ENCODE results near the gene CPNE5. TPM values are rescaled to one million over a fixed set of nuclear protein-coding genes. Genes with fewer than 3 reads are reported as not detected.

CPNE5 gene
- total RNA-seq, 6 experiments from 2014 or later: 0.12 to 0.37 (median 0.26) TPM; not detected in 2

- H3K4me3 Mint-ChIP-seq: no peak overlapping the region
- H3K4me1 Mint-ChIP-seq (ENCODE audit: low read depth): peaks cover 37% of the 10 kb centered on the region
- H3K27ac Mint-ChIP-seq: no peak overlapping the region
- H3K36me3 Mint-ChIP-seq (ENCODE audit: low read depth): no peaks in the 10 kb centered on the region; the same call in 1 of the 2 replicates
- no peaks in the 10 kb centered on the region; the same call in 1 of the 2 replicates for H3K27me3 Mint-ChIP-seq (ENCODE audit: insufficient read depth)
- no peak for DNase-seq
- TF ChIP-seq CTCF (IDR thresholded peaks at IDR 0.05): no peak
- H3K9me3 Mint-ChIP-seq: no peaks in the 10 kb centered on the region
Observed at GRCh38 chr6:36884610-36885009, 45.4 kb upstream of the CPNE5 start.

DNA sequence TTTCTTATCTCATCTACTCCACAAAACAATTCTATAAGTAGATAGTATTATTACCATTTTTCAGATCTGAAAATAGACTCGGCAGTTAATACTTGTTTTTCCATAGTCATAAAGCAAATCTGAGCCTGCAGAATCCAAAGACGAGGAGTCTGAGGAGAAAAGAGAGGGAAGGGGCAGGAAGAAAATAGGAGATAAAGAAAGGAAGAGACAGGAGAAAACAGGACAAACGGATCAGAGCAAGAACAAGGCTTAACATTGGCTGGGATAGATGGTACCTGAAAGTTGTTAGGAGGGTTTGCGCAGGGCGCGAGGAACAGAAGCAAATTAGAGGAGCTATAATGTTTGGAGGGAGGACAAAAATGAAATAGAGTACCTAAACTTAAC lies 36.0 kb upstream of the CPNE5 start:
- peak overlapping the region; percentile 99 for H3K4me3 Mint-ChIP-seq
- DNase-seq: no peak
- TF ChIP-seq CTCF (IDR thresholded peaks at IDR 0.05): no peak

GRCh38 chr6:36874443-36875249 lies 35.4 kb upstream of the CPNE5 start, which contains the start of gene PPIL1:
TSS of gene PPIL1 (minus strand) at chr6:36874803. CDS start at chr6:36874772, 31 bp downstream.
- peak within 1 kb of the TSS; percentile 100 for H3K27ac Mint-ChIP-seq
- no peaks in the 10 kb centered on the region for H3K9me3 Mint-ChIP-seq
- TF ChIP-seq CTCF (IDR thresholded peaks at IDR 0.05): peak; percentile 15; the same call in 1 of the 2 replicates
- DNase-seq: peak; percentile 85
- H3K27me3 Mint-ChIP-seq (ENCODE audit: insufficient read depth): no peaks in the 10 kb centered on the region
- peak within 1 kb of the TSS; percentile 99 for H3K4me3 Mint-ChIP-seq
- peaks cover 16% of the 10 kb centered on the region; the same call in 1 of the 2 replicates for H3K36me3 Mint-ChIP-seq (ENCODE audit: low read depth)
- H3K4me1 Mint-ChIP-seq (ENCODE audit: low read depth): peaks cover 60% of the 10 kb centered on the region

More for the DNA sequence above, 36.0 kb upstream of the CPNE5 start:
- H3K27me3 Mint-ChIP-seq (ENCODE audit: insufficient read depth): no peaks in the 10 kb centered on the region
- no peaks in the 10 kb centered on the region for H3K9me3 Mint-ChIP-seq
- peaks cover 13% of the 10 kb centered on the region; the same call in 1 of the 2 replicates for H3K36me3 Mint-ChIP-seq (ENCODE audit: low read depth)
- peaks cover 61% of the 10 kb centered on the region for H3K4me1 Mint-ChIP-seq (ENCODE audit: low read depth)
- peak overlapping the region; percentile 100 for H3K27ac Mint-ChIP-seq

DNA sequence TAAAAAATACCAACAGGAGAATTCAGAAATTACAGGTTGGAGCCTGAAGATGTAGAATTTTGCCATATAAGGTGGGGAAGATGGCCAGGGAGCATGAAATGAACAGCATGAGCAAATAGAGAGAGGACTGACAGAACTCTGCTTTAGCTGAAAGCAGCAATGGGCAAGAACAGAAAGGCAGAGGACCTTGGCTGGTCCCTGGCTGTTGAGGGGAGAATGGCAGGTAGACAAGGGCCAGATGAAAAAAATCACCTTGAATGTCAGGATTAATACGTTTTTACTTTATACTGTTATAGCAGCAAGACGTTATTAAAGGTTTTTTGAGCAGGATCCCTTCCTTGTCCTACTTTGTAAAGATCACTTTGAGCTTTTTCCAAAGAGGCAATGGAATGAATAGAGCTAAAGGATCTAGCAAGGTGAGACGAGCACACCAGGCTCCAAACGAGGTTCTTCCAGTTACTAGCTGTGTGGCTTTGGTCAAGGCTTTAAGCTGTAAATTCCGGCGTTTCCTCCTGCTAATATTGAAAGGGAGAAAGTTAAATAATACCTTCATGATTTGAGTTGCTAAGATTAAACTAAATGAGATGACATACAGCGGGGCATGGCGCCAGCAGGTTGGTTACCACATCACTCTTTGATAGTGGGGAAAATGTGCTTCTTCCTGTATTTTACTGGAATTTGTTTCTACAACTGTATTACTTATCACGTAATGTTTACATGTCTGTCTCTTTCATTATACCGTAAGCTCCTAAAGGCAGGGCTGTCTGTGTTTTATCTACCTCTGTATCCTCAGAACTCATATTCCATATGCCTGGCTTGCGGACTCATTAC lies 34.6 kb upstream of the CPNE5 start:
- H3K9me3 Mint-ChIP-seq: no peaks in the 10 kb centered on the region
- peaks cover 16% of the 10 kb centered on the region; the same call in 1 of the 2 replicates for H3K36me3 Mint-ChIP-seq (ENCODE audit: low read depth)
- peak overlapping the region; percentile 100 for H3K27ac Mint-ChIP-seq
- H3K4me1 Mint-ChIP-seq (ENCODE audit: low read depth): peaks cover 52% of the 10 kb centered on the region
- peak overlapping the region; percentile 99 for H3K4me3 Mint-ChIP-seq
- H3K27me3 Mint-ChIP-seq (ENCODE audit: insufficient read depth): no peaks in the 10 kb centered on the region
- TF ChIP-seq CTCF (IDR thresholded peaks at IDR 0.05): peak; percentile 37; the same call in 1 of the 2 replicates
- no peak for DNase-seq

DNA sequence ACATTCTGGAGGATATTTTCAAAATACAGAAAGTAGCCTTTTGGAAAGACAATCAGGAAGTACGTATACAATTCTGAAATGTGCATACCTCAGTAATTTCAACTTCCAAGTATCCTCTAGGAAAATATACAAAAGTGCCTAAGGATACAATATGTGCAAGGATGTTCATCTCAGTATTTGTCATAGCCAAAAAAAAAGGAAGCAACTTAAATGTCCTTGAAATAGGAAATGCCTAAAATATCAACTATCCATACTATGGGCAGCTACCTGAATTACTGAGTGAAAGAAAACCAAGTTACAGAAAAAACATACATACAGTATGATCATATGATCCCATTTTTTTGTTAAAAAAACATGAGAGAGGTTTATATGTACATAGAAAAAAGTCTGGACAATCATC lies 33.9 kb upstream of the CPNE5 start:
- Mint-ChIP-seq H3K36me3 (ENCODE audit: low read depth) (peaks cover 18% of the 10 kb centered on the region; the same call in 1 of the 2 replicates), H3K4me3 (peak overlapping the region; percentile 99), H3K27me3 (ENCODE audit: insufficient read depth) (no peaks in the 10 kb centered on the region), H3K4me1 (ENCODE audit: low read depth) (peaks cover 53% of the 10 kb centered on the region), H3K9me3 (no peaks in the 10 kb centered on the region), H3K27ac (peak overlapping the region; percentile 100; the same call in 1 of the 2 replicates)
- TF ChIP-seq CTCF (IDR thresholded peaks at IDR 0.05): no peak
- DNase-seq: no peak
